Measurements from ENCODE around the gene RTN4RL2.

Gene RTN4RL2

DNA sequence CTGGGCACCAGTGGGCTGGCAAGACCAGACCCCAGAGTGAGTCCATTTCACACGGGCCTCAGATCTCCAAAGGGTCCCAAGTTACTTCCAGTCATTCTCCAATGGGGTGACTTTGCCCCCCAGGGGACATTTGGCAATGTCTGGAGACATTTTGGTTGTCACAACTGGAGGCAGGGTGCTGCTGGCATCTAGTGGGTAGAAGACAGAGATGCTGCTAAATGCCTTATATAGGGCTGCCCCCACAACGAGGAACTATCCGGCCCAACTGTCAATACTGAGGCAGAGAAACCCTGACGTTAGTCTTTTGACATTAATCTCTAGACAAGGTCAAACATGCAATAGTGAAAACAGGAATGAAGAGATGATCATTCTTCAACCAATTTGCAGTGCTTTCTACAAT, 6.4 kb downstream of the RTN4RL2 start:
- H3K27me3 ChIP-seq = peaks cover 52% of the 10 kb centered on the region
- H3K9me3 ChIP-seq = no peaks in the 10 kb centered on the region
- no peak overlapping the region for H3K4me3 ChIP-seq (ENCODE audit: low read depth in 1 of 2, low read length in 1 of 2)
- H3K36me3 ChIP-seq = no peaks in the 10 kb centered on the region
- no peak for TF ChIP-seq CTCF (IDR thresholded peaks at IDR 0.05)
- no peaks in the 10 kb centered on the region for H3K4me1 ChIP-seq (ENCODE audit: control insufficient read depth in 1 of 2, insufficient read depth in 1 of 2, low read depth in 1 of 2, low read length in 1 of 2)
- H3K27ac ChIP-seq = no peak overlapping the region

- no peaks in the 10 kb centered on the region for H3K9me3 ChIP-seq
- H3K27me3 ChIP-seq = peaks cover 44% of the 10 kb centered on the region
- no peak overlapping the region for H3K4me3 ChIP-seq (ENCODE audit: low read depth in 1 of 2, low read length in 1 of 2)
These were observed 7.3 kb downstream of the RTN4RL2 start for GRCh38 chr11:57467508-57468157.

GRCh38 chr11:57468276-57468675, 7.9 kb downstream of the RTN4RL2 start:
- Histone ChIP-seq H3K4me1 (ENCODE audit: control insufficient read depth in 1 of 2, insufficient read depth in 1 of 2, low read depth in 1 of 2, low read length in 1 of 2) (peaks cover 0 to under 1% of the 10 kb centered on the region in 2 experiments), H3K36me3 (no peaks in the 10 kb centered on the region), H3K4me3 (ENCODE audit: low read depth in 1 of 2, low read length in 1 of 2) (no peak overlapping the region), H3K27me3 (peaks cover 44% of the 10 kb centered on the region), H3K9me3 (no peaks in the 10 kb centered on the region), H3K27ac (no peak overlapping the region)
- TF ChIP-seq CTCF (IDR thresholded peaks at IDR 0.05) = no peak

More at GRCh38 chr11:57467508-57468157, 7.3 kb downstream of the RTN4RL2 start:
- no peaks in the 10 kb centered on the region for H3K4me1 ChIP-seq (ENCODE audit: control insufficient read depth in 1 of 2, insufficient read depth in 1 of 2, low read depth in 1 of 2, low read length in 1 of 2)
- no peak for TF ChIP-seq CTCF (IDR thresholded peaks at IDR 0.05)
- no peak overlapping the region for H3K27ac ChIP-seq
- H3K36me3 ChIP-seq = no peaks in the 10 kb centered on the region

- H3K4me3 ChIP-seq (ENCODE audit: low read depth in 1 of 2, low read length in 1 of 2) = no peak overlapping the region
- H3K27me3 ChIP-seq = peaks cover 44% of the 10 kb centered on the region
- no peaks in the 10 kb centered on the region for H3K36me3 ChIP-seq
These were observed 8.9 kb downstream of the RTN4RL2 start for GRCh38 chr11:57469268-57469667.

DNA sequence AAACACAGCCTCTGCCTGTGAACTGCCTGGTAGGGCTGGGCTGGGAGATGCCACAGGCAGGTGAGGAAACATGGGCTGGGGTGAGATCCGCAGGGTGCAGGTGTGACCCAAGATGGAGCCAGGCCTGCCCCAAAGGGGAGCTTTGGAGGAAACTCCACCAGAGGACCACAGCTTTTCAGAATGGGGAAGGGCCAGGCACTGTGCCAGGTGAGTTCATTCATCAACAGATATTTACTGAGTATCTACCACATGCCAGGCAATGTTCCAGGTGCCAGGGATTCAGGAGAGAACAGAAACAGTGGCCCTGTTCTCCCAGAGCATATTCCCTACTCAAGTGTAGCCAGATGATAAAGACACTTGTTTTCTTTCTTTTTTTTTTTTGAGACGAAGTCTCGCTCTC, 11.2 kb downstream of the RTN4RL2 start:
- no peak for TF ChIP-seq CTCF (IDR thresholded peaks at IDR 0.05)
- peaks cover 14 to 28% of the 10 kb centered on the region in 2 experiments for H3K4me1 ChIP-seq (ENCODE audit: control insufficient read depth in 1 of 2, insufficient read depth in 1 of 2, low read depth in 1 of 2, low read length in 1 of 2)
- no peak overlapping the region for H3K4me3 ChIP-seq (ENCODE audit: low read depth in 1 of 2, low read length in 1 of 2)
- no peaks in the 10 kb centered on the region for H3K9me3 ChIP-seq
- H3K27me3 ChIP-seq = peaks cover 55% of the 10 kb centered on the region
- no peak overlapping the region for H3K27ac ChIP-seq
- H3K36me3 ChIP-seq = no peaks in the 10 kb centered on the region

More at GRCh38 chr11:57469268-57469667, 8.9 kb downstream of the RTN4RL2 start:
- H3K4me1 ChIP-seq (ENCODE audit: control insufficient read depth in 1 of 2, insufficient read depth in 1 of 2, low read depth in 1 of 2, low read length in 1 of 2) = peaks cover 5 to 11% of the 10 kb centered on the region in 2 experiments
- TF ChIP-seq CTCF (IDR thresholded peaks at IDR 0.05) = no peak
- no peaks in the 10 kb centered on the region for H3K9me3 ChIP-seq
- no peak overlapping the region for H3K27ac ChIP-seq
